Stromal cell of bone marrow (primary cell): ENCODE results near the gene UBASH3A.

Experiments used
- DNase-seq: peaks from one replicate; pipeline ENCODE4 v3.0.0-alpha.2; 2012; ENCODE audit warnings: low read depth

The UBASH3A gene

GRCh38 chr21:42403611-42404231 is at the start of gene UBASH3A:
Gene UBASH3A, plus strand, starts transcription at chr21:42403902. Its CDS starts 44 bp downstream, at chr21:42403946.
- DNase-seq = no peak

GRCh38 chr21:42356046-42356445 is 47.7 kb upstream of the UBASH3A start:
- no peak for DNase-seq

- DNase-seq = no peak
These were observed 47.1 kb upstream of the UBASH3A start for GRCh38 chr21:42356650-42357049.

GRCh38 chr21:42357307-42357706 is 46.4 kb upstream of the UBASH3A start:
- no peak for DNase-seq

- DNase-seq = no peak
These were observed 45.4 kb upstream of the UBASH3A start for GRCh38 chr21:42358261-42358660.

GRCh38 chr21:42358937-42359336 is 44.8 kb upstream of the UBASH3A start:
- DNase-seq = no peak

- no peak for DNase-seq
These were observed 43.4 kb upstream of the UBASH3A start for GRCh38 chr21:42360317-42360716.

- DNase-seq = no peak
These were observed 42.4 kb upstream of the UBASH3A start for GRCh38 chr21:42361286-42361685.

GRCh38 chr21:42362198-42362597 is 41.5 kb upstream of the UBASH3A start:
- DNase-seq = no peak

- DNase-seq = no peak
These were observed 41.0 kb upstream of the UBASH3A start for GRCh38 chr21:42362700-42363099.

GRCh38 chr21:42363312-42363711 is 40.4 kb upstream of the UBASH3A start:
- no peak for DNase-seq

- DNase-seq = no peak
These were observed 39.3 kb upstream of the UBASH3A start for GRCh38 chr21:42364304-42364865.

GRCh38 chr21:42365770-42366169 is 37.9 kb upstream of the UBASH3A start:
- no peak for DNase-seq

- no peak for DNase-seq
These were observed 37.3 kb upstream of the UBASH3A start, which contains the start of gene TFF1 for GRCh38 chr21:42366292-42367010. Gene TFF1, minus strand, starts transcription at chr21:42366535. Its CDS starts 40 bp downstream, at chr21:42366495.

GRCh38 chr21:42367367-42368165 is 36.1 kb upstream of the UBASH3A start:
- DNase-seq = no peak

- DNase-seq = no peak
These were observed 33.9 kb upstream of the UBASH3A start for GRCh38 chr21:42369821-42370220.

GRCh38 chr21:42370894-42371654 is 32.6 kb upstream of the UBASH3A start:
- no peak for DNase-seq

- DNase-seq = no peak
These were observed 30.4 kb upstream of the UBASH3A start for GRCh38 chr21:42373196-42373907.

- no peak for DNase-seq
These were observed 29.7 kb upstream of the UBASH3A start for GRCh38 chr21:42373908-42374455.

- DNase-seq = no peak
These were observed 29.2 kb upstream of the UBASH3A start for GRCh38 chr21:42374457-42374856.
